GM21723 (cell line): Measurements from ENCODE around the gene SLC6A5.

ENCODE experiments used
- ATAC-seq: cut with Tn5 transposase; IDR thresholded peaks from one replicate; pipeline ENCODE4 v1.9.1; 2021; ENCODE audit warnings: mild to moderate bottlenecking, moderate library complexity; ENCODE audit not compliant: unreplicated experiment

SLC6A5 gene

GRCh38 chr11:20668844-20669819, 69.7 kb downstream of the SLC6A5 start, which contains the start of gene NELL1:
Gene NELL1, plus strand, starts transcription at chr11:20669586.
- no peak for ATAC-seq

GRCh38 chr11:20669820-20670684, 70.6 kb downstream of the SLC6A5 start:
- no peak for ATAC-seq

GRCh38 chr11:20670932-20671403, 71.6 kb downstream of the SLC6A5 start:
- ATAC-seq, result no peak

GRCh38 chr11:20671856-20672546, 72.6 kb downstream of the SLC6A5 start:
- no peak for ATAC-seq

GRCh38 chr11:20672575-20672974, 73.2 kb downstream of the SLC6A5 start:
- ATAC-seq, result no peak

- no peak for ATAC-seq
Measured at GRCh38 chr11:20676658-20677057, 77.2 kb downstream of the SLC6A5 start.

GRCh38 chr11:20688761-20689160, 89.4 kb downstream of the SLC6A5 start:
- ATAC-seq, result no peak

- ATAC-seq, result no peak
Measured at GRCh38 chr11:20707876-20708275, 108.5 kb downstream of the SLC6A5 start.
